Neural progenitor cell (in vitro differentiated cells): ENCODE measurements around the gene PEAK3. TPM values are rescaled to one million over a fixed set of nuclear protein-coding genes. Genes with fewer than 3 reads are reported as not detected.

Experiments used
- DNase-seq: peaks from one replicate; pipeline ENCODE4 v3.0.0-alpha.2; 2016; ENCODE audit warnings: low spot score
- H2AFZ ChIP-seq: fragments of 200-600 bp; sonication (generic); replicated peaks from 2 replicates; pipeline ENCODE4 v1.6.1; 2016; ENCODE audit warnings: antibody characterized with exemption
- H3F3A ChIP-seq: fragments of 200-600 bp; sonication (generic); 2 replicates; pipeline ENCODE4 v1.6.1; 2016; ENCODE audit warnings: antibody characterized with exemption, low read depth
- H3K27ac ChIP-seq: fragments of 200-600 bp; sonication (generic); 2 replicates; pipeline ENCODE4 v1.5.1; 2016; ENCODE audit warnings: mild to moderate bottlenecking
- H3K27me3 ChIP-seq: fragments of 200-600 bp; sonication (generic); 2 replicates; pipeline ENCODE4 v1.6.1; 2016; ENCODE audit warnings: mild to moderate bottlenecking, moderate library complexity
- H3K36me3 ChIP-seq: fragments of 200-600 bp; sonication (generic); 2 replicates; pipeline ENCODE4 v1.5.1; 2016
- H3K4me1 ChIP-seq: fragments of 200-600 bp; sonication (generic); 2 replicates; pipeline ENCODE4 v1.6.1; 2016; ENCODE audit warnings: mixed run types
- H3K4me2 ChIP-seq: fragments of 200-600 bp; sonication (generic); 2 replicates; pipeline ENCODE4 v1.6.1; 2016
- H3K4me3 ChIP-seq: fragments of 200-600 bp; sonication (generic); 2 replicates; pipeline ENCODE4 v1.5.1; 2016
- H3K79me2 ChIP-seq: fragments of 200-600 bp; sonication (generic); 2 replicates; pipeline ENCODE4 v1.6.1; 2016; ENCODE audit warnings: low read depth
- H3K9ac ChIP-seq: fragments of 200-600 bp; sonication (generic); 2 replicates; pipeline ENCODE4 v1.6.1; 2016
- H3K9me3 ChIP-seq: fragments of 200-600 bp; sonication (generic); 2 replicates; pipeline ENCODE4 v1.5.1; 2016; ENCODE audit warnings: low read depth
- H4K20me1 ChIP-seq: fragments of 200-600 bp; sonication (generic); 2 replicates; pipeline ENCODE4 v1.6.1; 2016; ENCODE audit warnings: low read depth
- H3K27ac Mint-ChIP-seq: 3 replicates; pipeline ENCODE4 v1.8.0; 2021; ENCODE audit warnings: mixed read lengths
- H3K27me3 Mint-ChIP-seq: 2 replicates; pipeline ENCODE4 v1.8.0; 2022; ENCODE audit warnings: low read depth, mild to moderate bottlenecking, inconsistent platforms, moderate library complexity, mixed read lengths; ENCODE audit not compliant: insufficient read depth
- H3K36me3 Mint-ChIP-seq: 3 replicates; pipeline ENCODE4 v1.8.0; 2021; ENCODE audit warnings: mixed read lengths
- H3K4me1 Mint-ChIP-seq: 3 replicates; pipeline ENCODE4 v1.8.0; 2021; ENCODE audit warnings: mixed read lengths
- H3K4me3 Mint-ChIP-seq: 3 replicates; pipeline ENCODE4 v1.8.0; 2021; ENCODE audit warnings: mild to moderate bottlenecking, moderate library complexity, mixed read lengths
- H3K9me3 Mint-ChIP-seq: 3 replicates; pipeline ENCODE4 v1.8.0; 2020; ENCODE audit warnings: mixed read lengths
- CTCF ChIP-seq: fragments of 200-600 bp; sonication (generic); IDR thresholded peaks from 2 replicates; pipeline ENCODE4 v1.5.1; 2017; ENCODE audit warnings: antibody characterized with exemption, mild to moderate bottlenecking
- EZH2 ChIP-seq: fragments of 200-600 bp; sonication (generic); IDR thresholded peaks from 2 replicates; pipeline ENCODE4 v1.6.1; 2017; ENCODE audit warnings: antibody characterized with exemption, mild to moderate bottlenecking, moderate library complexity
- EZH2phosphoT487 ChIP-seq: fragments of 200-600 bp; sonication (generic); IDR thresholded peaks from 2 replicates; pipeline ENCODE4 v1.6.1; 2017; ENCODE audit warnings: antibody characterized with exemption
- total RNA-seq: library from RNA; depleted of rRNA; stranded (reverse); fragments of >200 nt; gene quantifications from 2 replicates; pipeline ENCODE4 v1.2.3, GENCODE V29; 2015; ENCODE audit warnings: low replicate concordance

Gene PEAK3
- total RNA-seq, 1 donor from 2014 or later = not detected

GRCh38 chr19:2253106-2254063 lies 28.6 kb downstream of the PEAK3 start:
- H3K36me3 Mint-ChIP-seq = no peaks in the 10 kb centered on the region
- no peaks in the 10 kb centered on the region for H3K9me3 Mint-ChIP-seq
- H3K36me3 ChIP-seq = no peaks in the 10 kb centered on the region
- H4K20me1 ChIP-seq = peaks cover 4% of the 10 kb centered on the region
- H3K9me3 ChIP-seq = no peaks in the 10 kb centered on the region
- peaks cover 20% of the 10 kb centered on the region for H3K27me3 ChIP-seq
- no peaks in the 10 kb centered on the region for H3K79me2 ChIP-seq
- peak; percentile 83 for DNase-seq
- no peak overlapping the region for H3K27ac ChIP-seq
- H3F3A ChIP-seq = peaks cover 25% of the 10 kb centered on the region
- peaks cover 11% of the 10 kb centered on the region for H3K27me3 Mint-ChIP-seq
- no peak overlapping the region for H3K27ac Mint-ChIP-seq
- TF ChIP-seq EZH2phosphoT487 (no peak), EZH2 (peak; percentile 50), CTCF (peak; percentile 61)
- H3K4me1 Mint-ChIP-seq = peaks cover 4% of the 10 kb centered on the region
- H2AFZ ChIP-seq = peak overlapping the region; percentile 76
- peak overlapping the region; percentile 58 for H3K4me3 ChIP-seq
- H3K9ac ChIP-seq = peak overlapping the region; percentile 12
- peak overlapping the region; percentile 98 for H3K4me2 ChIP-seq
- peak overlapping the region; percentile 65 for H3K4me3 Mint-ChIP-seq
- peaks cover 10% of the 10 kb centered on the region for H3K4me1 ChIP-seq

GRCh38 chr19:2252797-2253105 lies 29.2 kb downstream of the PEAK3 start:
- Histone ChIP-seq H3K9ac (peak overlapping the region; percentile 12), H3K9me3 (no peaks in the 10 kb centered on the region), H2AFZ (no peak overlapping the region), H4K20me1 (peaks cover 7% of the 10 kb centered on the region), H3K4me2 (peak overlapping the region; percentile 98), H3K4me1 (peaks cover 10% of the 10 kb centered on the region), H3K79me2 (no peaks in the 10 kb centered on the region), H3F3A (peaks cover 25% of the 10 kb centered on the region), H3K36me3 (no peaks in the 10 kb centered on the region), H3K4me3 (peak overlapping the region; percentile 58), H3K27ac (no peak overlapping the region), H3K27me3 (peaks cover 20% of the 10 kb centered on the region)
- peak; percentile 16 for DNase-seq
- no peak overlapping the region for H3K4me3 Mint-ChIP-seq
- H3K4me1 Mint-ChIP-seq = peaks cover 4% of the 10 kb centered on the region
- TF ChIP-seq EZH2 = no peak
- TF ChIP-seq EZH2phosphoT487 = no peak
- no peak for TF ChIP-seq CTCF
- no peaks in the 10 kb centered on the region for H3K9me3 Mint-ChIP-seq
- H3K36me3 Mint-ChIP-seq = no peaks in the 10 kb centered on the region
- H3K27ac Mint-ChIP-seq = no peak overlapping the region
- H3K27me3 Mint-ChIP-seq = peaks cover 11% of the 10 kb centered on the region

GRCh38 chr19:2252055-2252796 lies 29.7 kb downstream of the PEAK3 start:
- Histone ChIP-seq H3K4me3 (no peak overlapping the region), H4K20me1 (peaks cover 12% of the 10 kb centered on the region), H2AFZ (no peak overlapping the region), H3K9me3 (no peaks in the 10 kb centered on the region), H3K79me2 (no peaks in the 10 kb centered on the region), H3K4me1 (peaks cover 10% of the 10 kb centered on the region), H3K36me3 (no peaks in the 10 kb centered on the region), H3F3A (peaks cover 25% of the 10 kb centered on the region), H3K4me2 (no peak overlapping the region), H3K27ac (no peak overlapping the region), H3K27me3 (peaks cover 20% of the 10 kb centered on the region), H3K9ac (no peak overlapping the region)
- Mint-ChIP-seq H3K36me3 (no peaks in the 10 kb centered on the region), H3K27me3 (peaks cover 11% of the 10 kb centered on the region), H3K27ac (no peak overlapping the region), H3K4me3 (no peak overlapping the region), H3K9me3 (no peaks in the 10 kb centered on the region), H3K4me1 (peaks cover 4% of the 10 kb centered on the region)
- DNase-seq = no peak
- TF ChIP-seq EZH2phosphoT487 (no peak), EZH2 (no peak), CTCF (no peak)
